B cell (primary cell): ENCODE data around the gene KCNH8. TPM values are rescaled to one million over a fixed set of nuclear protein-coding genes. Genes with fewer than 3 reads are reported as not detected.
"Not testable (repeated sequence)": the region's sequence is repeated elsewhere in the genome, so short reads cannot be mapped to it uniquely, and the experiment has no call there.

ENCODE experiments used
- ATAC-seq: fragments of 200-7000 bp; cut with Tn5 transposase; one replicate; pipeline ENCODE4 v1.10.0; 2021; ENCODE audit warnings: low read depth, mild to moderate bottlenecking, moderate number of reproducible peaks, moderate library complexity
- CTCF ChIA-PET: fragments of 350-600 bp; sonication (Branson Sonifier 250); formaldehyde crosslinking; loops from one replicate; lab custom pipeline; 2021; ENCODE audit warnings: antibody characterized with exemption, inconsistent platforms; lab: Charles Lee
- POLR2A ChIA-PET: fragments of 350-600 bp; sonication (Branson Sonifier 250); formaldehyde crosslinking; loops from one replicate; lab custom pipeline; 2021; ENCODE audit warnings: antibody characterized with exemption; lab: Charles Lee
- DNase-seq: peaks from one replicate; pipeline ENCODE4 v3.0.0; 2013
- H2AFZ ChIP-seq: 2 replicates; pipeline ENCODE4 v1.6.1; 2012; ENCODE audit warnings: mild to moderate bottlenecking, low read depth, low read length; ENCODE audit not compliant: insufficient read depth, poor library complexity, severe bottlenecking
- H3K27ac ChIP-seq, 2 donors: 1 replicate in 1 of 2; 2 replicates in 1 of 2; pipeline ENCODE4 v1.5.1; 2012 to 2013; ENCODE audit warnings: low read length in 2 of 2, mild to moderate bottlenecking in 2 of 2, moderate library complexity in 1 of 2
- H3K27me3 ChIP-seq, 4 experiments: fragments of 200-600 bp in 1 of 4; sonication (generic) in 1 of 4; replicated peaks in 1 of 4; 1 replicate in 2 of 4; 2 replicates in 2 of 4; pipeline versions ENCODE4 v1.6.1 to v1.7.0; 2013 to 2016; ENCODE audit warnings: low read length in 3 of 4, mild to moderate bottlenecking in 2 of 4, mixed read lengths in 1 of 4, moderate library complexity in 1 of 4; ENCODE audit not compliant: insufficient read depth in 4 of 4, control insufficient read depth in 3 of 4; ENCODE audit errors: control extremely low read depth in 1 of 4
- H3K36me3 ChIP-seq, 2 experiments: replicated peaks in 1 of 2; 1 replicate in 1 of 2; 2 replicates in 1 of 2; pipeline versions ENCODE4 v1.6.1 to v1.7.1; 2013; ENCODE audit warnings: low read length in 1 of 2; ENCODE audit not compliant: insufficient read depth in 2 of 2, control insufficient read depth in 1 of 2; ENCODE audit errors: control extremely low read depth in 1 of 2, extremely low read depth in 1 of 2
- H3K4me1 ChIP-seq, 2 donors: fragments of 200-600 bp in 1 of 2; sonication (generic) in 1 of 2; 1 replicate in 1 of 2; 2 replicates in 1 of 2; pipeline versions ENCODE4 v1.5.1 to v1.6.1; 2013 to 2017; ENCODE audit warnings: low read length in 2 of 2; ENCODE audit not compliant: control insufficient read depth in 2 of 2, insufficient read depth in 2 of 2
- H3K4me2 ChIP-seq: replicated peaks from 2 replicates; pipeline ENCODE3; 2012; ENCODE audit warnings: mild to moderate bottlenecking, low read depth, low read length; ENCODE audit not compliant: poor library complexity, severe bottlenecking
- H3K4me3 ChIP-seq, 5 experiments: fragments of 200-600 bp in 1 of 5; sonication (generic) in 1 of 5; 1 replicate in 3 of 5; 2 replicates in 2 of 5; pipeline versions ENCODE4 v1.5.1 to v1.7.0; 2011 to 2016; ENCODE audit warnings: low read length in 4 of 5, mild to moderate bottlenecking in 4 of 5, low read depth in 2 of 5, control low read depth in 1 of 5, moderate library complexity in 1 of 5; ENCODE audit not compliant: insufficient read depth in 1 of 5; ENCODE audit errors: control extremely low read depth in 1 of 5, extremely low read depth in 1 of 5
- H3K79me2 ChIP-seq: fragments of 200-600 bp; sonication (generic); one replicate; pipeline ENCODE4 v1.6.0; 2016; ENCODE audit warnings: low read length; ENCODE audit not compliant: control insufficient read depth, insufficient read depth
- H3K9ac ChIP-seq: fragments of 200-600 bp; sonication (generic); 2 replicates; pipeline ENCODE4 v1.6.1; 2017; ENCODE audit warnings: mild to moderate bottlenecking, low read length, moderate library complexity
- H3K9me3 ChIP-seq, 3 donors: one replicate each; pipeline versions ENCODE4 v1.6.1 to v1.7.1; 2013; ENCODE audit warnings: low read length in 2 of 3; ENCODE audit not compliant: control insufficient read depth in 2 of 3, insufficient read depth in 1 of 3; ENCODE audit errors: control extremely low read depth in 1 of 3
- H4K20me1 ChIP-seq: 2 replicates; pipeline ENCODE4 v1.6.0; 2012; ENCODE audit warnings: mild to moderate bottlenecking, low read length; ENCODE audit not compliant: insufficient read depth, control insufficient read depth, poor library complexity, severe bottlenecking
- H3K27ac Mint-ChIP-seq: one replicate; pipeline ENCODE4 v1.8.0; 2021; ENCODE audit warnings: mixed read lengths
- H3K27me3 Mint-ChIP-seq: one replicate; pipeline ENCODE4 v1.8.0; 2021; ENCODE audit warnings: mixed read lengths
- H3K4me1 Mint-ChIP-seq: one replicate; pipeline ENCODE4 v1.8.0; 2021; ENCODE audit warnings: mixed read lengths
- H3K4me3 Mint-ChIP-seq: one replicate; pipeline ENCODE4 v1.8.0; 2021; ENCODE audit warnings: mixed read lengths
- H3K9me3 Mint-ChIP-seq: one replicate; pipeline ENCODE4 v1.8.0; 2022; ENCODE audit warnings: mixed read lengths; ENCODE audit not compliant: insufficient read depth
- CTCF ChIP-seq: fragments of 200-600 bp; IDR thresholded peaks from one replicate; pipeline ENCODE4 v1.8.0; 2022; ENCODE audit warnings: antibody characterized with exemption, mild to moderate bottlenecking
- EZH2 ChIP-seq: IDR thresholded peaks from 2 replicates; pipeline ENCODE4 v1.6.1; 2012; ENCODE audit warnings: borderline replicate concordance, low read depth, mild to moderate bottlenecking, moderate library complexity, low read length; ENCODE audit not compliant: insufficient read depth, poor library complexity, severe bottlenecking
- WGBS: methylation state at CpG from one replicate; pipeline ENCODE4 v1.1.5; 2013; ENCODE audit warnings: missing lambda C conversion rate; ENCODE audit not compliant: insufficient coverage; 5-methylcytosine and 5-hydroxymethylcytosine counted together
- intact Hi-C: fragments of 100-400 bp; cut with micrococcal nuclease; formaldehyde crosslinking; loops from one replicate; pipeline ENCODE4 v1.10.0; 2022
- polyA plus RNA-seq: library from polyadenylated mRNA; depleted of rRNA; stranded (reverse); fragments of >200 nt; gene quantifications from 2 replicates; pipeline ENCODE4 v1.2.3, GENCODE V29; 2012
- total RNA-seq, 2 donors: library from RNA; stranded (reverse); fragments of 120-200 nt in 1 of 2; gene quantifications; 1 replicate in 1 of 2; 2 replicates in 1 of 2; pipeline versions ENCODE4 v1.2.3 to v1.2.4, GENCODE V29; 2013 to 2022

KCNH8 gene
- total and polyA plus RNA-seq, 2 donors (not counting 1 experiment from before 2014, with no cell fraction given), result 4.0 to 12.7 TPM

GRCh38 chr3:19232566-19232965 is 84.3 kb downstream of the KCNH8 start:
- intact Hi-C loops, result no loop called here
- Mint-ChIP-seq H3K27ac (no peak overlapping the region), H3K4me3 (no peak overlapping the region), H3K4me1 (peaks cover 20% of the 10 kb centered on the region), H3K9me3 (peaks cover 8% of the 10 kb centered on the region), H3K27me3 (peaks cover 4% of the 10 kb centered on the region)
- H3K4me3 ChIP-seq, result no peak overlapping the region
- no peaks in the 10 kb centered on the region for H4K20me1 ChIP-seq
- H3K4me1 ChIP-seq, result peaks cover 16% of the 10 kb centered on the region in 2 donors
- no peak overlapping the region for H3K9ac ChIP-seq
- ATAC-seq (no peak), DNase-seq (no peak)
- H3K27me3 ChIP-seq, result no peaks in the 10 kb centered on the region
- H2AFZ ChIP-seq, result no peak overlapping the region
- CTCF ChIA-PET, result interaction anchor here (1.0 to 2.7 kb wide), 4 partner anchors 10 to 310 kb away, joined by 3 to 13 read pairs (median 4); no protein-coding TSS in a partner anchor
- WGBS, result 100% methylated on average over 1 of the region's 2 CpGs
- H3K9me3 ChIP-seq, result peaks cover 0 to 17% (median 2%) of the 10 kb centered on the region in 3 donors
- POLR2A ChIA-PET, result no interaction called here
- TF ChIP-seq CTCF (no peak), EZH2 (no peak)
- no peak overlapping the region for H3K4me2 ChIP-seq
- H3K36me3 ChIP-seq, result no peaks in the 10 kb centered on the region
- no peak overlapping the region for H3K27ac ChIP-seq
- H3K79me2 ChIP-seq, result no peaks in the 10 kb centered on the region

GRCh38 chr3:19233882-19234784 is 85.8 kb downstream of the KCNH8 start:
- Histone ChIP-seq H3K9me3 (peaks cover 0 to 15% (median 2%) of the 10 kb centered on the region in 3 donors), H3K4me1 (peaks cover 14 to 16% of the 10 kb centered on the region in 2 donors)
- H3K9me3 Mint-ChIP-seq, H3K27me3 Mint-ChIP-seq, H3K79me2 ChIP-seq, H3K4me2 ChIP-seq, H2AFZ ChIP-seq, H3K36me3 ChIP-seq, H3K4me3 ChIP-seq, H4K20me1 ChIP-seq, H3K9ac ChIP-seq, DNase-seq, ATAC-seq, H3K27ac Mint-ChIP-seq, H3K27me3 ChIP-seq, H3K27ac ChIP-seq, POLR2A ChIA-PET, intact Hi-C loops: not testable (repeated sequence)
- H3K4me3 Mint-ChIP-seq, result peak overlapping the region; percentile 52
- peaks cover 15% of the 10 kb centered on the region for H3K4me1 Mint-ChIP-seq
- WGBS, result 88% methylated on average over 53 of the region's 53 CpGs
- CTCF ChIA-PET, result interaction anchor here (2.7 kb wide), 1 partner anchor 114 kb away, joined by 13 read pairs; no protein-coding TSS in a partner anchor
